ENCODE measurements around the gene MYO3B. TPM values are rescaled to one million over a fixed set of nuclear protein-coding genes. Genes with fewer than 3 reads are reported as not detected.

MYO3B gene
- total and polyA plus RNA-seq, 2 of the 8 experiments (the other 6 are each of a cell fraction or from before 2014, with no cell fraction given), result 0.17 to 0.19 TPM

- TF ChIP-seq CHD1 (IDR thresholded peaks at IDR 0.05; ENCODE audit: low read depth, low read length) (no peak), SP2 (IDR thresholded peaks at IDR 0.05; ENCODE audit: low read length) (no peak), TEAD4 (IDR thresholded peaks at IDR 0.05; ENCODE audit: low read depth, low read length) (no peak)
Observed at GRCh38 chr2:170217778-170218251, 39.9 kb downstream of the MYO3B start (continued).
